GM04504 (cell line): ENCODE results near the gene CBFA2T2.
"Not testable (repeated sequence)": the region's sequence is repeated elsewhere in the genome, so short reads cannot be mapped to it uniquely, and the experiment has no call there.

ENCODE experiments used
- DNase-seq: peaks from one replicate; pipeline ENCODE4 v3.0.0-alpha.2; 2012; ENCODE audit warnings: low read depth

Gene CBFA2T2

GRCh38 chr20:33626190-33626589 is 136.3 kb downstream of the CBFA2T2 start:
- no peak for DNase-seq

GRCh38 chr20:33627577-33628216 is 137.8 kb downstream of the CBFA2T2 start:
- DNase-seq: no peak

GRCh38 chr20:33629533-33629932 is 139.6 kb downstream of the CBFA2T2 start:
- no peak for DNase-seq

- DNase-seq: no peak
These were observed 140.1 kb downstream of the CBFA2T2 start for GRCh38 chr20:33629979-33630378.

GRCh38 chr20:33630507-33630906 is 140.6 kb downstream of the CBFA2T2 start:
- no peak for DNase-seq

GRCh38 chr20:33631910-33632309 is 142.0 kb downstream of the CBFA2T2 start:
- DNase-seq: not testable (repeated sequence)

- no peak for DNase-seq
These were observed 145.4 kb downstream of the CBFA2T2 start for GRCh38 chr20:33635341-33635740.

GRCh38 chr20:33636776-33637175 is 146.9 kb downstream of the CBFA2T2 start:
- no peak for DNase-seq

GRCh38 chr20:33640287-33640686 is 150.4 kb downstream of the CBFA2T2 start:
- DNase-seq: no peak

- DNase-seq: no peak
These were observed 154.6 kb downstream of the CBFA2T2 start for GRCh38 chr20:33644313-33645071.

GRCh38 chr20:33645072-33645358 is 155.1 kb downstream of the CBFA2T2 start:
- DNase-seq: no peak

GRCh38 chr20:33645396-33645795 is 155.5 kb downstream of the CBFA2T2 start:
- no peak for DNase-seq

GRCh38 chr20:33646191-33646590 is 156.3 kb downstream of the CBFA2T2 start:
- no peak for DNase-seq

- DNase-seq: not testable (repeated sequence)
These were observed 157.2 kb downstream of the CBFA2T2 start for GRCh38 chr20:33646959-33647602.

GRCh38 chr20:33647603-33648395 is 157.9 kb downstream of the CBFA2T2 start:
- no peak for DNase-seq

GRCh38 chr20:33648396-33649004 is 158.6 kb downstream of the CBFA2T2 start:
- DNase-seq: no peak

- DNase-seq: no peak
These were observed 159.3 kb downstream of the CBFA2T2 start for GRCh38 chr20:33649201-33649681.

- DNase-seq: no peak
These were observed 160.3 kb downstream of the CBFA2T2 start for GRCh38 chr20:33650111-33650752.

GRCh38 chr20:33650753-33651561 is 161.1 kb downstream of the CBFA2T2 start:
- no peak for DNase-seq

GRCh38 chr20:33651562-33652048 is 161.7 kb downstream of the CBFA2T2 start:
- DNase-seq: no peak
